ENCODE measurements around the gene G6PC2.

- TF ChIP-seq CTCF (IDR thresholded peaks at IDR 0.05) = no peak
- no peak for TF ChIP-seq POLR2A (IDR thresholded peaks at IDR 0.05; ENCODE audit: low read depth)
- no peak for TF ChIP-seq POLR2AphosphoS5 (IDR thresholded peaks at IDR 0.05)
- no peak for TF ChIP-seq EP300 (IDR thresholded peaks at IDR 0.05)
Measured at GRCh38 chr2:168851674-168852320, 49.3 kb upstream of the G6PC2 start.

Measured in esophagus muscularis mucosa (tissue), 4 donors.